NCI-H82 treated with DMSO at 0.1 percent for 48 hours (cell line): ENCODE data around the gene NR3C2.
"Not testable (repeated sequence)": the region's sequence is repeated elsewhere in the genome, so short reads cannot be mapped to it uniquely, and the experiment has no call there.

Source experiments
- DNase-seq: peaks from one replicate; lab custom pipeline; 2025; ENCODE audit not compliant: unreplicated experiment; lab: John Stamatoyannopoulos, UW

Gene NR3C2

GRCh38 chr4:148182230-148182911 is 259.8 kb downstream of the NR3C2 start:
- no peak for DNase-seq

- DNase-seq, result no peak
These were observed 268.7 kb downstream of the NR3C2 start for GRCh38 chr4:148173397-148174017.

GRCh38 chr4:148171596-148171995 is 270.6 kb downstream of the NR3C2 start:
- no peak for DNase-seq

- DNase-seq, result no peak
These were observed 271.5 kb downstream of the NR3C2 start for GRCh38 chr4:148170408-148171365.

- DNase-seq, result no peak
These were observed 276.1 kb downstream of the NR3C2 start for GRCh38 chr4:148166132-148166591.

GRCh38 chr4:148164557-148164956 is 277.7 kb downstream of the NR3C2 start:
- DNase-seq, result no peak

GRCh38 chr4:148162991-148163390 is 279.2 kb downstream of the NR3C2 start:
- DNase-seq, result no peak

- no peak for DNase-seq
These were observed 279.7 kb downstream of the NR3C2 start for GRCh38 chr4:148162519-148162918.

GRCh38 chr4:148161601-148162000 is 280.6 kb downstream of the NR3C2 start:
- no peak for DNase-seq

GRCh38 chr4:148159793-148160192 is 282.4 kb downstream of the NR3C2 start:
- no peak for DNase-seq

- no peak for DNase-seq
These were observed 287.4 kb downstream of the NR3C2 start for GRCh38 chr4:148154769-148155168.

- no peak for DNase-seq
These were observed 289.2 kb downstream of the NR3C2 start for GRCh38 chr4:148152868-148153625.

- no peak for DNase-seq
These were observed 290.4 kb downstream of the NR3C2 start for GRCh38 chr4:148151806-148152205.

GRCh38 chr4:148145475-148145874 is 296.7 kb downstream of the NR3C2 start:
- no peak for DNase-seq

- DNase-seq, result no peak
These were observed 299.0 kb downstream of the NR3C2 start for GRCh38 chr4:148143174-148143573.

- DNase-seq, result no peak
These were observed 300.7 kb downstream of the NR3C2 start for GRCh38 chr4:148141501-148141900.

- no peak for DNase-seq
These were observed 315.4 kb downstream of the NR3C2 start for GRCh38 chr4:148126825-148127224.

- no peak for DNase-seq
These were observed 317.7 kb downstream of the NR3C2 start for GRCh38 chr4:148124512-148124911.

- DNase-seq, result not testable (repeated sequence)
These were observed 319.1 kb downstream of the NR3C2 start for GRCh38 chr4:148123161-148123560.

GRCh38 chr4:148120216-148120615 is 322.0 kb downstream of the NR3C2 start:
- DNase-seq, result no peak

GRCh38 chr4:148118633-148119032 is 323.6 kb downstream of the NR3C2 start:
- DNase-seq, result no peak
